Astrocyte of the cerebellum (primary cell): ENCODE results near the gene POMGNT1.
A peak's percentile ranks its signal among the peaks of the same experiment; 100 is the strongest.
"Not testable (repeated sequence)": the region's sequence is repeated elsewhere in the genome, so short reads cannot be mapped to it uniquely, and the experiment has no call there.

ENCODE experiments used
- DNase-seq: peaks from one replicate; pipeline ENCODE4 v3.0.0-alpha.2; 2011; ENCODE audit warnings: low read depth
- H3K4me3 ChIP-seq: 2 replicates; pipeline ENCODE4 v1.5.1; 2011; ENCODE audit warnings: mild to moderate bottlenecking, low read depth, low read length, moderate library complexity
- in situ Hi-C: cut with HindIII; loops from 2 replicates; pipeline ENCODE4 v1.10.0; 2017; ENCODE audit warnings: low sequenced_read_pairs
- TF ChIP-seq, protein P1 (sequence below): IDR thresholded peaks from 2 replicates; pipeline ENCODE4 v1.5.1; 2012; ENCODE audit warnings: low read length, low read depth, moderate library complexity, mild to moderate bottlenecking; ENCODE audit errors: missing control alignments

The POMGNT1 gene

DNA sequence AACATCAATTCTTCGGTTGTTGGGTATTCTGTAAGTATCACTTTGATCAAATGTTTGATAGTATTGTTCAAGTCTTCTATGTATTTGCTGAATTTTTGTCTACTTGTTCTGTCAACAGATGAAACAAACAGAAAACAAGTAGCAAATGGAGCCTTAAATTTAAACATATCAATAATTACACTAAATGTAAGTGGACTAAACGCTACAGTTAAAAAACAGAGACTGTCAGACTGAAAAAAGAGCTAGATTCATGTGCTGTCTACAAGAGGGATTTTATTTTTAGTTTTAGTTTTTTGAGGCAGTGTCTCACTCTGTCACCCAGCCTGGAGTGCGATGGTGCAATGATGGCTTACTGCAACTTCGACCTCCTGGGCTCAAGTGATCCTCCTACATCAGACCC, 38.6 kb upstream of the POMGNT1 start:
- TF ChIP-seq, protein P1, sequence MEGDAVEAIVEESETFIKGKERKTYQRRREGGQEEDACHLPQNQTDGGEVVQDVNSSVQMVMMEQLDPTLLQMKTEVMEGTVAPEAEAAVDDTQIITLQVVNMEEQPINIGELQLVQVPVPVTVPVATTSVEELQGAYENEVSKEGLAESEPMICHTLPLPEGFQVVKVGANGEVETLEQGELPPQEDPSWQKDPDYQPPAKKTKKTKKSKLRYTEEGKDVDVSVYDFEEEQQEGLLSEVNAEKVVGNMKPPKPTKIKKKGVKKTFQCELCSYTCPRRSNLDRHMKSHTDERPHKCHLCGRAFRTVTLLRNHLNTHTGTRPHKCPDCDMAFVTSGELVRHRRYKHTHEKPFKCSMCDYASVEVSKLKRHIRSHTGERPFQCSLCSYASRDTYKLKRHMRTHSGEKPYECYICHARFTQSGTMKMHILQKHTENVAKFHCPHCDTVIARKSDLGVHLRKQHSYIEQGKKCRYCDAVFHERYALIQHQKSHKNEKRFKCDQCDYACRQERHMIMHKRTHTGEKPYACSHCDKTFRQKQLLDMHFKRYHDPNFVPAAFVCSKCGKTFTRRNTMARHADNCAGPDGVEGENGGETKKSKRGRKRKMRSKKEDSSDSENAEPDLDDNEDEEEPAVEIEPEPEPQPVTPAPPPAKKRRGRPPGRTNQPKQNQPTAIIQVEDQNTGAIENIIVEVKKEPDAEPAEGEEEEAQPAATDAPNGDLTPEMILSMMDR: no peak
- in situ Hi-C loops: no loop called here
- no peak for DNase-seq
- H3K4me3 ChIP-seq: no peak overlapping the region

DNA sequence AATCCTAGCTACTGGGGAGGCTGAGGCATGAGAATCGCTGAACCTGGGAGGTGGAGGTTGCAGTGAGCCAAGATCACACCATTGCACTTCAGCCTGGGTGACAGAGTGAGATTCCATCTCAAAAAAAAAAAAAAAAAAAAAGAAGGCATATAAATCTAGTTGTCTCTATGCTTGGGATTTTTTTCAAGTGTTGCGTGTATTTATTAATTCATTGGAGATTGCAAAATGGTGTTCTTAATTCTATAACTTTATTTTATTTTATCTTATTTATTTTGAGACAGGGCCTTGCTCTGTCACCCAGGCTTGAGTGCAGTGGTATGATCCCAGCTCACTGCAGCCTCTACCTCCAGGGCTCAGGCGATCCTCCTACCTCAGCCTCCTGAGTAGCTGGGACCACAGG, 33.0 kb upstream of the POMGNT1 start:
- DNase-seq, H3K4me3 ChIP-seq, in situ Hi-C loops: not testable (repeated sequence)

DNA sequence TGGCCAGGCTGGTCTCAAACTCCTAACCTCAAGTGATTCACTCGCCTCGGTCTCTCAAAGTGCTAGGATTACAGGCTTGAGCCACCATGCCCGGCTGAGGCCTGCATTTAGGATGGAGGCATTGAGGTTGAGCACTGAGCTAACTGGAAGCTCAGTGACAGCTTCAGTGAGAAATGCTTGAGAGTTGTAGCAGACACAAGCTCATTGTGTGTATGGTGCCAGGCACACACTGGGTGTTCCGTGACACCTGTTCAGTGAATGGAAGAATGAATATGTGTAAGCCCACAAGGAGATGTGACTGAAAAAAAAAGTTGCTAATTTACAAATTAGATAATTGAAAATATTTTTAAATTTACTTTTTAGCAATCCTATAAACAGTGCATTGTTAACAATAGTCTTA, 26.7 kb upstream of the POMGNT1 start:
- no peak for DNase-seq
- in situ Hi-C loops: no loop called here
- H3K4me3 ChIP-seq: no peak overlapping the region
- TF ChIP-seq, protein P1: no peak

DNA sequence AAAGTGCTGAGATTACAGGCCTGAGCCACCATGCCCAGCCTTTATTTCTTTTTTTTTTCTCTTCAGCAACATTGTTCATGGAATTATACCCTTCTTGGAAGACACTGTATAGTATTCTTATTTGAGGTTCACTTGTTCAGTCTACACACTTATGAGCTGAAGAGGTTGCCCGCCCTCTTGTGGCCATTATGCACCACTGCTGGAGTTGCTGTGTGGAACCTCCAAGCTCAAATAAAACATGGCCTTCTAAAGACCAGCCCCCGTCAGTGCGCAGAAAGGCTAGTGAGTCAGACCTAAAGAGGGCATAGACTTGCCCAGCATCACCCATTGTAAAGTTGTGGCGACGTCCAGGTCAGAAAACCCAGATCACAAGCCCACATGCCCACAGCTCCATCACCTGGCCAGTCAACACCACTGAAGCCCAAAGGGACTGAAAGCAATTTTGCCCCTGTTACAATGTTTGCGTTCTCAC, 25.3 kb upstream of the POMGNT1 start:
- peak; percentile 84 for DNase-seq
- in situ Hi-C loops: no loop called here
- H3K4me3 ChIP-seq: no peak overlapping the region
- TF ChIP-seq, protein P1: peak; percentile 95

DNA sequence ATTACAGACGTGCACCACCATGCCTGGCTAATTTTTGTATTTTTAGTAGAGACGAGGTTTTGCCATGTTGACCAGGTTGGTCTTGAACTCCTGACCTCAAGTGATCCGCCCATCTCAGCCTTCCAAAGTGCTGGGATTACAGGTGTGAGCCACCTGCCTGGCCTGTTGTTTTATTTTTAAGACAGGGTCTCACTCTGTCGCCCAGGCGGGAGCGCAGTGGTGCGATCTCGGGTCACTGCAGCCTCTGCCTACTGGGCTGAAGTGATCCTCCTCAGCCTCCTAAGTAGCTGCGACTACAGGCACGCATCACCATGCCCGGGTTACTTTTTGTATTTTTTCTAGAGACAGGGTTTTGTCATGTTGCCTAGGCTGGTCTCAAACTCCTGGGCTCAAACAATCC, 24.8 kb upstream of the POMGNT1 start:
- H3K4me3 ChIP-seq, DNase-seq, in situ Hi-C loops: not testable (repeated sequence)

DNA sequence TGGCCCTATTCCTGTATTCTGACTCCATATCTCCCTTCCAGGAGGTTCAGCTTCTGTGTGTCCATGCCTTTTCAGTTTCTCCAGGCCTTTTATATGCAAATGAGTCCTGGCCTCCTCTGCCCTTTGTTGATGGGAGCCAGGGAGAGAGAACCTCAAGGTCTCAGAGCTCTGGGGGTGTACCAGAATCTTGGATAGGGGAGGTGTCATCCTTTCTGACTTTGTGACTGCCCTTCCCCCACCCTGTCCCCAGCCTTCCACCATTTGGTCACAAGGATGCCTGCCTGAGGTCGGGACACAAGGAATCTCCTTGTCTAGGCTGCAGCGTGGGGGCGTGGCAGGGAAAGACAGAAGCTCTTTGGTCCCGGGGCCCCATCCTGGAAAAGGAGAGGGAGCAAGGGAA, 23.5 kb upstream of the POMGNT1 start:
- DNase-seq: no peak
- TF ChIP-seq, protein P1: no peak
- in situ Hi-C loops: no loop called here
- no peak overlapping the region for H3K4me3 ChIP-seq

DNA sequence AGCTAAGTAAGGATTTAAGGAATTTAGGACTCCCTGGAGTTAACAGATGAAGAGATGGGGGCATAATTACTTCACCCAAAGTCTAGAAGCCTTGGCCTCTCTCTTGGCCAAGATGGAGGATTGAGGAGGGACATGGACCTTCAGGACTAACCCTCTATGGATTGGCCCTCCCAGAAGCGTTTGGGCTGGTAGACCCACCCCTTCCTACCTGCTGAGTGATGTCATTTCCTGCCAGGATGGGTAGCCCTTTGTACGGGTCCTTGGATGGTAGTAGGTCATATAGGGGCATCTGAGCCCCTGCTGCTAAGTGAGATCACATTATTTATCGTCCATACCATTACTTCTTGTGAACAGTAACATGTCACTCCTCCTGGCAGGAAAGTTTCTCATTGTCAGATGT, 22.6 kb upstream of the POMGNT1 start:
- no peak for DNase-seq
- TF ChIP-seq, protein P1: no peak
- in situ Hi-C loops: no loop called here
- H3K4me3 ChIP-seq: no peak overlapping the region
